ENCODE measurements around the gene CTSK. TPM values are rescaled to one million over a fixed set of nuclear protein-coding genes. Genes with fewer than 3 reads are reported as not detected.
"Not testable (repeated sequence)": the region's sequence is repeated elsewhere in the genome, so short reads cannot be mapped to it uniquely, and the experiment has no call there.

Gene CTSK
- total RNA-seq, 3 donors from 2014 or later (not counting 1 experiment from before 2014, with no cell fraction given), result 9.1 to 11.0 (median 9.1) TPM

- Histone ChIP-seq H3K4me3 (ENCODE audit: low read length) (no peak overlapping the region), H3K9me3 (ENCODE audit: control insufficient read depth, insufficient read depth, low read length) (no peaks in the 10 kb centered on the region), H3K36me3 (ENCODE audit: control insufficient read depth, insufficient read depth, low read length) (peaks cover 80% of the 10 kb centered on the region), H3K27me3 (ENCODE audit: control insufficient read depth, insufficient read depth, low read length) (no peaks in the 10 kb centered on the region), H3K4me1 (ENCODE audit: control insufficient read depth, insufficient read depth, low read length) (no peaks in the 10 kb centered on the region), H3K27ac (ENCODE audit: low read length) (no peak overlapping the region)
- no peak for DNase-seq
- no peak for ATAC-seq
- Mint-ChIP-seq H3K27me3 (ENCODE audit: low read depth in 2 of 2) (no peaks in the 10 kb centered on the region), H3K4me3 (no peak overlapping the region), H3K27ac (no peak overlapping the region), H3K9me3 (no peaks in the 10 kb centered on the region), H3K36me3 (peaks cover 40% of the 10 kb centered on the region), H3K4me1 (no peaks in the 10 kb centered on the region)
- intact Hi-C loops (cut with micrococcal nuclease), result no loop called here
- TF ChIP-seq, protein P1, sequence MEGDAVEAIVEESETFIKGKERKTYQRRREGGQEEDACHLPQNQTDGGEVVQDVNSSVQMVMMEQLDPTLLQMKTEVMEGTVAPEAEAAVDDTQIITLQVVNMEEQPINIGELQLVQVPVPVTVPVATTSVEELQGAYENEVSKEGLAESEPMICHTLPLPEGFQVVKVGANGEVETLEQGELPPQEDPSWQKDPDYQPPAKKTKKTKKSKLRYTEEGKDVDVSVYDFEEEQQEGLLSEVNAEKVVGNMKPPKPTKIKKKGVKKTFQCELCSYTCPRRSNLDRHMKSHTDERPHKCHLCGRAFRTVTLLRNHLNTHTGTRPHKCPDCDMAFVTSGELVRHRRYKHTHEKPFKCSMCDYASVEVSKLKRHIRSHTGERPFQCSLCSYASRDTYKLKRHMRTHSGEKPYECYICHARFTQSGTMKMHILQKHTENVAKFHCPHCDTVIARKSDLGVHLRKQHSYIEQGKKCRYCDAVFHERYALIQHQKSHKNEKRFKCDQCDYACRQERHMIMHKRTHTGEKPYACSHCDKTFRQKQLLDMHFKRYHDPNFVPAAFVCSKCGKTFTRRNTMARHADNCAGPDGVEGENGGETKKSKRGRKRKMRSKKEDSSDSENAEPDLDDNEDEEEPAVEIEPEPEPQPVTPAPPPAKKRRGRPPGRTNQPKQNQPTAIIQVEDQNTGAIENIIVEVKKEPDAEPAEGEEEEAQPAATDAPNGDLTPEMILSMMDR (IDR thresholded peaks at IDR 0.05), result no peak
- WGBS (ENCODE audit: insufficient coverage), result 86% methylated on average over 5 of the region's 6 CpGs
These were observed 28.2 kb upstream of the CTSK start for GRCh38 chr1:150836129-150836773.

DNA sequence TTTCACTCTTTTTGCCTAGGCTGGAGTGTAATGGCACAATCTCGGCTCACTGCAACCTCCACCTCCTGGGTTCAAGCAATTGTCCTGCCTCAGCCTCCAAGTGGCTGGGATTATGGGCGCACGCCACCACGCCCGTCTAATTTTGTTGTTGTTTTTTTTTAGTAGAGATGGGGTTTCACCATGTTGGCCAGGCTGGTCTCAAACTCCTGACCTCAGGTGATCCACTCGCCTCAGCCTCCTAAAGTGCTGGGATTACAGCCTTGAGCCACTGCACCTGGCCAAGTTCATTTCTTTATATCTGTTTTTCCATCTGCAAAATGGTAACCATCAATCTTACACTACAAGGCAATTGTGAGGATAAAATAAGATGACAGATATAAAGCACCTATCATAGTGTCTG is 25.9 kb upstream of the CTSK start:
- intact Hi-C loops (cut with micrococcal nuclease); H3K9me3 Mint-ChIP-seq; H3K27ac Mint-ChIP-seq: not testable (repeated sequence)

DNA sequence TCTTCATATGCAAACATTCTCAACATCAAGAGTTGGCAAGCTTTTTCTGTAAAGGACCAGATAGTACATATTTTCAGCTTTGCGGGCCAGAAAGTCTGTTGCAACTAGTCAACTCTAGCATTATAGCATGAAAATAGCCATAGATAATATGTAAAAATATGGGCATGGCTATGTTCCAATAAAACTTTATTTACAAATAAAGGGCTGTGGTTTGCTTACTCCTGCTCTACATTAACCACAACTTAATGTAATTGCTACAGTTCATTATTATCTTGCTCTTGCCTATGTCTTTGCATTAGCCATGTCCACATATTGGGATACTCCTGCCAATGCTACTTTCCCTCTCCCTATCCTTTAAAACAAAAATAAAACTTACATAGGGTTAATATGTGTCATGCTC is 24.5 kb upstream of the CTSK start:
- no peak overlapping the region for H3K27ac Mint-ChIP-seq
- WGBS (ENCODE audit: insufficient coverage), result no CpG with 5 or more reads among the region's 1 CpG
- no peaks in the 10 kb centered on the region for H3K4me1 Mint-ChIP-seq
- H3K9me3 ChIP-seq (ENCODE audit: control insufficient read depth, insufficient read depth, low read length), result no peaks in the 10 kb centered on the region
- intact Hi-C loops (cut with micrococcal nuclease), result no loop called here
- H3K4me3 ChIP-seq (ENCODE audit: low read length), result no peak overlapping the region
- TF ChIP-seq, protein P1 (IDR thresholded peaks at IDR 0.05), result no peak
- DNase-seq, result no peak
- peaks cover 42% of the 10 kb centered on the region for H3K36me3 Mint-ChIP-seq
- no peaks in the 10 kb centered on the region for H3K4me1 ChIP-seq (ENCODE audit: control insufficient read depth, insufficient read depth, low read length)
- no peaks in the 10 kb centered on the region for H3K9me3 Mint-ChIP-seq
- H3K27me3 ChIP-seq (ENCODE audit: control insufficient read depth, insufficient read depth, low read length), result no peaks in the 10 kb centered on the region
- no peak for ATAC-seq
- no peak overlapping the region for H3K4me3 Mint-ChIP-seq
- H3K27ac ChIP-seq (ENCODE audit: low read length), result no peak overlapping the region
- peaks cover 88% of the 10 kb centered on the region for H3K36me3 ChIP-seq (ENCODE audit: control insufficient read depth, insufficient read depth, low read length)
- H3K27me3 Mint-ChIP-seq (ENCODE audit: low read depth in 2 of 2), result no peaks in the 10 kb centered on the region

More for the DNA sequence above, 25.9 kb upstream of the CTSK start:
- H3K4me1 Mint-ChIP-seq; H3K27me3 Mint-ChIP-seq (ENCODE audit: low read depth in 2 of 2); H3K4me1 ChIP-seq (ENCODE audit: control insufficient read depth, insufficient read depth, low read length); H3K9me3 ChIP-seq (ENCODE audit: control insufficient read depth, insufficient read depth, low read length); DNase-seq; H3K27me3 ChIP-seq (ENCODE audit: control insufficient read depth, insufficient read depth, low read length); H3K27ac ChIP-seq (ENCODE audit: low read length); H3K4me3 ChIP-seq (ENCODE audit: low read length); ATAC-seq; H3K4me3 Mint-ChIP-seq: not testable (repeated sequence)
- H3K36me3 Mint-ChIP-seq, result peaks cover 44% of the 10 kb centered on the region
- H3K36me3 ChIP-seq (ENCODE audit: control insufficient read depth, insufficient read depth, low read length), result peaks cover 86% of the 10 kb centered on the region
- WGBS (ENCODE audit: insufficient coverage), result 97% methylated on average over 6 of the region's 6 CpGs

DNA sequence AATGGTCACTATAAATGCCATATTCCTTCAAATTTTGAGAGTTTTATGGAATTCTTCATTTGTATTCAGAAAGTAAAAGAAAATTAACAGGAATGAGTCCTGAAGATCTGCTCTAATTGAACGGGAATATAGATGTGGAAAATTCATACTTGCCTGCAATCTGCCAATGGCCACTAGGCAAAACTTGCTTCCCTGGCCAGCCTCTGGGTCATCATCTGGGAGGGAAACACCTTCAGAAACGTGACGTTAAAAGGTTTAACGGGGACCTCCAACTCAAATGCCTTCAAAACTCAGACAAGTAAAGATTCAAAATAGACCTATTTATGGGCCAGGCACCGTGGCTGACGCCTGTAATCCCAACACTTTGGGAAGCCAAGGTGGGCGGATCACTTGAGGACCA is 21.7 kb upstream of the CTSK start:
- no peak for ATAC-seq

More for the DNA sequence above, 21.7 kb upstream of the CTSK start:
- Histone ChIP-seq H3K36me3 (ENCODE audit: control insufficient read depth, insufficient read depth, low read length) (peaks cover 82% of the 10 kb centered on the region), H3K4me1 (ENCODE audit: control insufficient read depth, insufficient read depth, low read length) (no peaks in the 10 kb centered on the region), H3K4me3 (ENCODE audit: low read length) (no peak overlapping the region), H3K27ac (ENCODE audit: low read length) (no peak overlapping the region), H3K27me3 (ENCODE audit: control insufficient read depth, insufficient read depth, low read length) (no peaks in the 10 kb centered on the region), H3K9me3 (ENCODE audit: control insufficient read depth, insufficient read depth, low read length) (no peaks in the 10 kb centered on the region)
- peaks cover 33% of the 10 kb centered on the region for H3K36me3 Mint-ChIP-seq
- no peak overlapping the region for H3K27ac Mint-ChIP-seq
- intact Hi-C loops (cut with micrococcal nuclease), result no loop called here
- 98% methylated on average over 7 of the region's 7 CpGs for WGBS (ENCODE audit: insufficient coverage)
- no peak overlapping the region for H3K4me3 Mint-ChIP-seq
- H3K4me1 Mint-ChIP-seq, result no peaks in the 10 kb centered on the region
- H3K27me3 Mint-ChIP-seq (ENCODE audit: low read depth in 2 of 2), result no peaks in the 10 kb centered on the region
- TF ChIP-seq, protein P1 (IDR thresholded peaks at IDR 0.05), result no peak
- H3K9me3 Mint-ChIP-seq, result no peaks in the 10 kb centered on the region
- DNase-seq, result no peak
